SK-N-SH treated with all-trans-retinoic acid at 6 μM for 48 hours (cell line): ENCODE data around the gene DCAF5.

Experiments
- ATAC-seq: fragments of 200-7000 bp; cut with Tn5 transposase; 3 replicates; pipeline ENCODE4 v1.9.1; 2020; ENCODE audit warnings: mild to moderate bottlenecking, moderate library complexity
- BACH2 ChIP-seq: fragments of 250-450 bp; sonication (Bioruptor Pico); IDR thresholded peaks from 2 replicates; pipeline ENCODE4 v1.9.0; 2021; ENCODE audit warnings: mild to moderate bottlenecking, borderline replicate concordance
- CSDC2 ChIP-seq: fragments of 250-450 bp; sonication (Bioruptor Pico); IDR thresholded peaks from 2 replicates; pipeline ENCODE4 v1.5.0; 2020; ENCODE audit warnings: mild to moderate bottlenecking, moderate library complexity
- ESRRG ChIP-seq: fragments of 250-450 bp; sonication (Bioruptor Pico); IDR thresholded peaks from 2 replicates; pipeline ENCODE4 v1.6.1; 2021; ENCODE audit warnings: mild to moderate bottlenecking
- GLIS3 ChIP-seq: fragments of 250-450 bp; sonication (Bioruptor Pico); IDR thresholded peaks from 2 replicates; pipeline ENCODE4 v1.5.0; 2020; ENCODE audit warnings: mild to moderate bottlenecking, moderate library complexity
- OSR1 ChIP-seq: fragments of 250-450 bp; sonication (Bioruptor Pico); IDR thresholded peaks from 2 replicates; pipeline ENCODE4 v1.8.0; 2022; ENCODE audit warnings: moderate library complexity, mild to moderate bottlenecking, inconsistent platforms
- PATZ1 ChIP-seq: fragments of 250-450 bp; sonication (Bioruptor Pico); IDR thresholded peaks from 2 replicates; pipeline ENCODE4 v1.8.0; 2020; ENCODE audit warnings: mild to moderate bottlenecking, moderate library complexity, borderline replicate concordance
- PPARA ChIP-seq: fragments of 250-450 bp; sonication (Bioruptor Pico); IDR thresholded peaks from 2 replicates; pipeline ENCODE4 v1.5.0; 2020; ENCODE audit warnings: mild to moderate bottlenecking, borderline replicate concordance
- SNAI2 ChIP-seq: fragments of 250-450 bp; sonication (Bioruptor Pico); IDR thresholded peaks from 2 replicates; pipeline ENCODE4 v1.5.0; 2020; ENCODE audit warnings: mild to moderate bottlenecking, moderate library complexity
- TCF4 ChIP-seq: fragments of 250-450 bp; sonication (Bioruptor Pico); IDR thresholded peaks from 2 replicates; pipeline ENCODE4 v1.8.0; 2021; ENCODE audit warnings: mild to moderate bottlenecking, moderate library complexity, borderline replicate concordance
- TOX ChIP-seq: fragments of 250-450 bp; sonication (Bioruptor Pico); IDR thresholded peaks from 2 replicates; pipeline ENCODE4 v1.8.0; 2021; ENCODE audit warnings: mild to moderate bottlenecking, moderate library complexity, borderline replicate concordance
- TSHZ2 ChIP-seq: fragments of 250-450 bp; sonication (Bioruptor Pico); IDR thresholded peaks from 2 replicates; pipeline ENCODE4 v1.5.0; 2020; ENCODE audit warnings: mild to moderate bottlenecking, moderate library complexity
- ZC3H10 ChIP-seq: fragments of 250-450 bp; sonication (Bioruptor Pico); IDR thresholded peaks from 2 replicates; pipeline ENCODE4 v1.5.1; 2021; ENCODE audit warnings: mild to moderate bottlenecking, moderate library complexity
- ZFP30 ChIP-seq: fragments of 450-650 bp; formaldehyde crosslinking; IDR thresholded peaks from 2 replicates; pipeline ENCODE4 v1.5.0; 2022; ENCODE audit warnings: mild to moderate bottlenecking, moderate library complexity
- ZNF70 ChIP-seq: fragments of 450-650 bp; formaldehyde crosslinking; IDR thresholded peaks from 2 replicates; pipeline ENCODE4 v1.5.0; 2020; ENCODE audit warnings: mild to moderate bottlenecking, moderate library complexity
- ZNF8 ChIP-seq: fragments of 450-650 bp; formaldehyde crosslinking; IDR thresholded peaks from 2 replicates; pipeline ENCODE4 v1.5.0; 2020; ENCODE audit warnings: mild to moderate bottlenecking, moderate library complexity

Gene DCAF5

GRCh38 chr14:69003626-69004025, 149.3 kb downstream of the DCAF5 start (continued):
- TF ChIP-seq PATZ1 (CRISPR knock-in tag) (no peak), TOX (CRISPR knock-in tag) (no peak), PPARA (no peak), CSDC2 (CRISPR knock-in tag) (no peak), ESRRG (CRISPR knock-in tag) (no peak), ZFP30 (CRISPR knock-in tag) (no peak), BACH2 (no peak)

GRCh38 chr14:69002069-69002468, 150.8 kb downstream of the DCAF5 start:
- TF ChIP-seq ZFP30 (CRISPR knock-in tag) (no peak), BACH2 (no peak), ZNF70 (CRISPR knock-in tag) (no peak), SNAI2 (no peak), GLIS3 (no peak), OSR1 (CRISPR knock-in tag) (no peak), ZNF8 (CRISPR knock-in tag) (no peak), TCF4 (no peak)
- TF ChIP-seq, all 23 proteins: peak for 0
- 0 out of 3 replicates have a peak, but pooled peaks have one; percentile 25 for ATAC-seq

GRCh38 chr14:69001375-69001774, 151.5 kb downstream of the DCAF5 start:
- TF ChIP-seq TSHZ2 (CRISPR knock-in tag) (no peak), SNAI2 (no peak), PPARA (no peak), TOX (CRISPR knock-in tag) (no peak), ESRRG (CRISPR knock-in tag) (no peak), ZC3H10 (CRISPR knock-in tag) (no peak), ZNF8 (CRISPR knock-in tag) (no peak)
- ATAC-seq = no peak
